ENCODE results near the gene SLC22A3. TPM values are rescaled to one million over a fixed set of nuclear protein-coding genes. Genes with fewer than 3 reads are reported as not detected.
"Not testable (repeated sequence)": the region's sequence is repeated elsewhere in the genome, so short reads cannot be mapped to it uniquely, and the experiment has no call there.

Gene SLC22A3
- total RNA-seq, 2 donors from 2014 or later, result 0.11 TPM; not detected in 1

- Mint-ChIP-seq H3K9me3 (peaks cover 3% of the 10 kb centered on the region), H3K36me3 (ENCODE audit: low read depth) (no peaks in the 10 kb centered on the region), H3K4me1 (no peaks in the 10 kb centered on the region), H3K4me3 (no peak overlapping the region), H3K27ac (no peak overlapping the region), H3K27me3 (peaks cover 26% of the 10 kb centered on the region)
- no peak for ATAC-seq (replicated peaks)
Observed at GRCh38 chr6:160375561-160375949, 27.4 kb downstream of the SLC22A3 start.

- Mint-ChIP-seq H3K36me3 (ENCODE audit: low read depth) (no peaks in the 10 kb centered on the region), H3K4me1 (no peaks in the 10 kb centered on the region), H3K9me3 (peaks cover 3% of the 10 kb centered on the region), H3K27ac (no peak overlapping the region), H3K4me3 (no peak overlapping the region), H3K27me3 (peaks cover 26% of the 10 kb centered on the region)
- ATAC-seq (replicated peaks), result no peak
Observed at GRCh38 chr6:160376445-160376844, 28.3 kb downstream of the SLC22A3 start.

GRCh38 chr6:160378218-160378617 lies 30.0 kb downstream of the SLC22A3 start:
- no peak overlapping the region for H3K4me3 Mint-ChIP-seq
- H3K36me3 Mint-ChIP-seq (ENCODE audit: low read depth), result no peaks in the 10 kb centered on the region
- ATAC-seq (replicated peaks), result no peak
- peaks cover 15% of the 10 kb centered on the region for H3K27me3 Mint-ChIP-seq
- H3K9me3 Mint-ChIP-seq, result no peaks in the 10 kb centered on the region
- H3K27ac Mint-ChIP-seq, result no peak overlapping the region
- no peaks in the 10 kb centered on the region for H3K4me1 Mint-ChIP-seq

- Mint-ChIP-seq H3K4me3 (no peak overlapping the region), H3K36me3 (ENCODE audit: low read depth) (no peaks in the 10 kb centered on the region), H3K4me1 (no peaks in the 10 kb centered on the region), H3K9me3 (no peaks in the 10 kb centered on the region), H3K27me3 (peaks cover 13% of the 10 kb centered on the region), H3K27ac (no peak overlapping the region)
- no peak for ATAC-seq (replicated peaks)
Observed at GRCh38 chr6:160378882-160379281, 30.7 kb downstream of the SLC22A3 start.

- ATAC-seq (replicated peaks), result no peak
- peaks cover 13% of the 10 kb centered on the region for H3K27me3 Mint-ChIP-seq
- no peaks in the 10 kb centered on the region for H3K9me3 Mint-ChIP-seq
- H3K4me1 Mint-ChIP-seq, result no peaks in the 10 kb centered on the region
- H3K27ac Mint-ChIP-seq, result no peak overlapping the region
- no peak overlapping the region for H3K4me3 Mint-ChIP-seq
- H3K36me3 Mint-ChIP-seq (ENCODE audit: low read depth), result no peaks in the 10 kb centered on the region
Observed at GRCh38 chr6:160379466-160379865, 31.3 kb downstream of the SLC22A3 start.

GRCh38 chr6:160382946-160383345 lies 34.8 kb downstream of the SLC22A3 start:
- ATAC-seq (replicated peaks), result no peak
- H3K27ac Mint-ChIP-seq, result no peak overlapping the region
- H3K36me3 Mint-ChIP-seq (ENCODE audit: low read depth), result no peaks in the 10 kb centered on the region
- H3K9me3 Mint-ChIP-seq, result no peaks in the 10 kb centered on the region
- no peak overlapping the region for H3K4me3 Mint-ChIP-seq
- H3K27me3 Mint-ChIP-seq, result peaks cover 13% of the 10 kb centered on the region
- no peaks in the 10 kb centered on the region for H3K4me1 Mint-ChIP-seq

GRCh38 chr6:160386869-160387530 lies 38.8 kb downstream of the SLC22A3 start:
- Mint-ChIP-seq H3K4me3 (no peak overlapping the region), H3K27me3 (peaks cover 7% of the 10 kb centered on the region), H3K4me1 (no peaks in the 10 kb centered on the region), H3K27ac (no peak overlapping the region), H3K9me3 (no peaks in the 10 kb centered on the region), H3K36me3 (ENCODE audit: low read depth) (no peaks in the 10 kb centered on the region)
- no peak for ATAC-seq (replicated peaks)

- Mint-ChIP-seq H3K27ac (no peak overlapping the region), H3K4me3 (no peak overlapping the region), H3K9me3 (no peaks in the 10 kb centered on the region), H3K36me3 (ENCODE audit: low read depth) (no peaks in the 10 kb centered on the region), H3K4me1 (no peaks in the 10 kb centered on the region), H3K27me3 (peaks cover 7% of the 10 kb centered on the region)
- ATAC-seq (replicated peaks), result no peak
Observed at GRCh38 chr6:160387916-160388643, 39.9 kb downstream of the SLC22A3 start.

- no peak for ATAC-seq (replicated peaks)
Observed at GRCh38 chr6:160388922-160389321, 40.7 kb downstream of the SLC22A3 start.

GRCh38 chr6:160391419-160392116 lies 43.4 kb downstream of the SLC22A3 start:
- peaks cover 5% of the 10 kb centered on the region for H3K9me3 Mint-ChIP-seq

More at GRCh38 chr6:160388922-160389321, 40.7 kb downstream of the SLC22A3 start:
- H3K27ac Mint-ChIP-seq, result no peak overlapping the region
- no peaks in the 10 kb centered on the region for H3K4me1 Mint-ChIP-seq
- H3K27me3 Mint-ChIP-seq, result peaks cover 12% of the 10 kb centered on the region
- no peak overlapping the region for H3K4me3 Mint-ChIP-seq
- H3K36me3 Mint-ChIP-seq (ENCODE audit: low read depth), result no peaks in the 10 kb centered on the region
- peaks cover 5% of the 10 kb centered on the region for H3K9me3 Mint-ChIP-seq

GRCh38 chr6:160393442-160393841 lies 45.3 kb downstream of the SLC22A3 start:
- ATAC-seq (replicated peaks); H3K4me1 Mint-ChIP-seq; H3K27ac Mint-ChIP-seq: not testable (repeated sequence)

More at GRCh38 chr6:160391419-160392116, 43.4 kb downstream of the SLC22A3 start:
- no peak overlapping the region for H3K27ac Mint-ChIP-seq
- no peak for ATAC-seq (replicated peaks)
- H3K27me3 Mint-ChIP-seq, result peaks cover 9% of the 10 kb centered on the region
- no peak overlapping the region for H3K4me3 Mint-ChIP-seq
- H3K4me1 Mint-ChIP-seq, result no peaks in the 10 kb centered on the region
- H3K36me3 Mint-ChIP-seq (ENCODE audit: low read depth), result no peaks in the 10 kb centered on the region

GRCh38 chr6:160393891-160394653 lies 45.9 kb downstream of the SLC22A3 start:
- Mint-ChIP-seq H3K27me3 (peaks cover 12% of the 10 kb centered on the region), H3K36me3 (ENCODE audit: low read depth) (no peaks in the 10 kb centered on the region), H3K27ac (no peak overlapping the region), H3K9me3 (peaks cover 5% of the 10 kb centered on the region), H3K4me3 (no peak overlapping the region), H3K4me1 (peaks cover 4% of the 10 kb centered on the region)
- no peak for ATAC-seq (replicated peaks)

More at GRCh38 chr6:160393442-160393841, 45.3 kb downstream of the SLC22A3 start:
- not testable (repeated sequence) for H3K27me3 Mint-ChIP-seq; H3K9me3 Mint-ChIP-seq; H3K36me3 Mint-ChIP-seq (ENCODE audit: low read depth); H3K4me3 Mint-ChIP-seq

- Mint-ChIP-seq H3K9me3 (peaks cover 5% of the 10 kb centered on the region), H3K4me3 (no peak overlapping the region), H3K27me3 (peaks cover 13% of the 10 kb centered on the region), H3K4me1 (peaks cover 9% of the 10 kb centered on the region), H3K27ac (no peak overlapping the region), H3K36me3 (ENCODE audit: low read depth) (no peaks in the 10 kb centered on the region)
- no peak for ATAC-seq (replicated peaks)
Observed at GRCh38 chr6:160394654-160395035, 46.5 kb downstream of the SLC22A3 start.

- Mint-ChIP-seq H3K27me3 (peaks cover 13% of the 10 kb centered on the region), H3K36me3 (ENCODE audit: low read depth) (no peaks in the 10 kb centered on the region), H3K4me1 (peaks cover 10% of the 10 kb centered on the region), H3K4me3 (no peak overlapping the region), H3K27ac (no peak overlapping the region), H3K9me3 (peaks cover 5% of the 10 kb centered on the region)
- ATAC-seq (replicated peaks), result no peak
Observed at GRCh38 chr6:160395187-160395586, 47.0 kb downstream of the SLC22A3 start.
